ENCODE measurements around the gene HOXD4.

DNA sequence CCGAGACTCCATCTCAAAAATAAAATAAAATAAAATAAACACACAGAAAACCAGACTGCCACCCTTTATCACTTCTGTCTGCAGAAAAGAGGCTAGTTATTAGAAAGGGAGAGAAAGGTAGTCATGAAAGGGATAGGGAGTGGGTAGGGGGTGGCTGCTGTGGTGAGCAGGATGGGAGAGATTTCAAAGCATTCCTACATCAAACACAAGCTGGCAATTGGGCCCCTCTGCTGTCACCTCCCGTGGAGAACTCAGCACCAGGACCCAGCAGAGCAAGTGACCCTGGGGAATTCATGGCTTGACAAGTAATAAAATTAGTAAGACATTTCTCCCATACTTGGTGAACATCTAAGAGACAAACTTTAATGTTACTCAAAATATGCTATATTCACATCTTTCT is 33.4 kb downstream of the HOXD4 start:
- TF ChIP-seq, protein P1, sequence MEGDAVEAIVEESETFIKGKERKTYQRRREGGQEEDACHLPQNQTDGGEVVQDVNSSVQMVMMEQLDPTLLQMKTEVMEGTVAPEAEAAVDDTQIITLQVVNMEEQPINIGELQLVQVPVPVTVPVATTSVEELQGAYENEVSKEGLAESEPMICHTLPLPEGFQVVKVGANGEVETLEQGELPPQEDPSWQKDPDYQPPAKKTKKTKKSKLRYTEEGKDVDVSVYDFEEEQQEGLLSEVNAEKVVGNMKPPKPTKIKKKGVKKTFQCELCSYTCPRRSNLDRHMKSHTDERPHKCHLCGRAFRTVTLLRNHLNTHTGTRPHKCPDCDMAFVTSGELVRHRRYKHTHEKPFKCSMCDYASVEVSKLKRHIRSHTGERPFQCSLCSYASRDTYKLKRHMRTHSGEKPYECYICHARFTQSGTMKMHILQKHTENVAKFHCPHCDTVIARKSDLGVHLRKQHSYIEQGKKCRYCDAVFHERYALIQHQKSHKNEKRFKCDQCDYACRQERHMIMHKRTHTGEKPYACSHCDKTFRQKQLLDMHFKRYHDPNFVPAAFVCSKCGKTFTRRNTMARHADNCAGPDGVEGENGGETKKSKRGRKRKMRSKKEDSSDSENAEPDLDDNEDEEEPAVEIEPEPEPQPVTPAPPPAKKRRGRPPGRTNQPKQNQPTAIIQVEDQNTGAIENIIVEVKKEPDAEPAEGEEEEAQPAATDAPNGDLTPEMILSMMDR (conservative IDR thresholded peaks at IDR 0.05; ENCODE audit: low read depth, low read length): no peak
- no peak for TF ChIP-seq BHLHE40 (IDR thresholded peaks at IDR 0.05; ENCODE audit: low read depth, low read length)
- no peak for TF ChIP-seq POLR2A (IDR thresholded peaks at IDR 0.05; ENCODE audit: low read depth, low read length)
- TF ChIP-seq, protein P2, sequence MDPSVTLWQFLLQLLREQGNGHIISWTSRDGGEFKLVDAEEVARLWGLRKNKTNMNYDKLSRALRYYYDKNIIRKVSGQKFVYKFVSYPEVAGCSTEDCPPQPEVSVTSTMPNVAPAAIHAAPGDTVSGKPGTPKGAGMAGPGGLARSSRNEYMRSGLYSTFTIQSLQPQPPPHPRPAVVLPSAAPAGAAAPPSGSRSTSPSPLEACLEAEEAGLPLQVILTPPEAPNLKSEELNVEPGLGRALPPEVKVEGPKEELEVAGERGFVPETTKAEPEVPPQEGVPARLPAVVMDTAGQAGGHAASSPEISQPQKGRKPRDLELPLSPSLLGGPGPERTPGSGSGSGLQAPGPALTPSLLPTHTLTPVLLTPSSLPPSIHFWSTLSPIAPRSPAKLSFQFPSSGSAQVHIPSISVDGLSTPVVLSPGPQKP (IDR thresholded peaks at IDR 0.05; ENCODE audit: borderline replicate concordance, low read depth, low read length): no peak
- no peak for TF ChIP-seq SMC3 (IDR thresholded peaks at IDR 0.05; ENCODE audit: low read depth, low read length)
- TF ChIP-seq FOS (IDR thresholded peaks at IDR 0.05; ENCODE audit: low read depth, low read length): no peak
- no peak for TF ChIP-seq MAZ (IDR thresholded peaks at IDR 0.05; ENCODE audit: borderline replicate concordance, low read depth, low read length)
- no peak for TF ChIP-seq RAD21 (IDR thresholded peaks at IDR 0.05; ENCODE audit: low read length)
- no peak for TF ChIP-seq MXI1 (IDR thresholded peaks at IDR 0.05; ENCODE audit: borderline replicate concordance, low read depth, low read length)
- TF ChIP-seq RFX5 (IDR thresholded peaks at IDR 0.05; ENCODE audit: low read depth, low read length): no peak
